GOT3 (cell line): ENCODE data around the gene DAB2.

Source experiments
- DNase-seq: peaks from one replicate; lab custom pipeline; 2025; ENCODE audit warnings: mixed read lengths; lab: John Stamatoyannopoulos, UW

DAB2 gene

DNA sequence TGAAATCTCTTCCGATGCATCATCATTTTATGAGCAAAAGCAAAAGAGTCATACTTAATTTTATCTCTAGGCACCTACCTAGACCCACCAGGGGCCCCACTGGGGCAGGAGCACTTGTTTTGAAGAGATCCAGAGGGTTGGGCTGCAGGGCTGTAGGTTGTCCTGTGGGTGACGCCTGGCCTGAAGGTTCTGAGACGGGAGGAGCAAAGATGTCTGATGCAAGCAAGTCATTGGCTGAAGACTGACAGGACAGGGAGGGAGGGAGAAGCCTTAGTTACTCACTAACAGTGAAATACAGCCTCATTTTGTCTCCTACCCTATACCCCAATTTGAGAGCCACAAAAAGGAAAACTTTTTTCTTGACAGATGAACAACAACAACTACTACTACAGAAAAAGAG, 43.4 kb downstream of the DAB2 start:
- no peak for DNase-seq

DNA sequence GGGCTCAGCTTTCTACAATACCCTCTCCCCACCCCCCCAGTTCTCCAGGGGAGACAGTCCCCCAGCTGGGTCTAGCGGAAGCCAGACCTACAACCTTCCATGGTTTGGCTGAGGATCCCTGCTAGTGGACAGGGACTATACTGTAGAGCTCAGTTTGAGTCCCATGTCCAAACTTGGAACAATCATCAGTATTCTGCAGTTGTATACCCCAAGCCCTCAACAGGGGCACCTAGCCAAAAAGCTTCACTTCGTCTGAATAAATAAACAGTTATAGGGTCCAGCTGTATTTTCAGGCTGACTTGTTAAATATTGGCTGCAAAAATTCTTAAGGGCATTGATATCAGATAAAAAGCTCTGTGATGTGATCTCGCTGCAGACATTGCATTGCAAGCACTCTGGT, 45.1 kb downstream of the DAB2 start:
- DNase-seq = no peak

DNA sequence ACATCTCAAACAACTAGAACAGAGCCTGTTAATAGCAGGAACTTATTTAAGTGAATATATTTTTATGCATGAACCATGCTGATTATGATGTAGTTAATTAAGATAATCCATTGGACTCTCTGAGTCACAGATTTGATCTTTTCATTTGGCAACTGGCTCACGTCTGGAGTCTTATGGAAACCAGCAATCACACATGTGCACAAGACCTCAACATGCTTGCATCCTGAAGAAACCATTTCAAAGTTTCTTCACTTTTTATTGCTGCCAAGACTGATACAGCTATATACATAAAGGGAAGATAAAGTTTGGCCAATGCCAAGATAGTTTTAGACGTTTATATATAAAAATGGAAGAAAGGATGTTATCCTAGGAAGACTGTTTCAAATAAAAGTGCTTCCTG, 47.2 kb downstream of the DAB2 start:
- DNase-seq = no peak

DNA sequence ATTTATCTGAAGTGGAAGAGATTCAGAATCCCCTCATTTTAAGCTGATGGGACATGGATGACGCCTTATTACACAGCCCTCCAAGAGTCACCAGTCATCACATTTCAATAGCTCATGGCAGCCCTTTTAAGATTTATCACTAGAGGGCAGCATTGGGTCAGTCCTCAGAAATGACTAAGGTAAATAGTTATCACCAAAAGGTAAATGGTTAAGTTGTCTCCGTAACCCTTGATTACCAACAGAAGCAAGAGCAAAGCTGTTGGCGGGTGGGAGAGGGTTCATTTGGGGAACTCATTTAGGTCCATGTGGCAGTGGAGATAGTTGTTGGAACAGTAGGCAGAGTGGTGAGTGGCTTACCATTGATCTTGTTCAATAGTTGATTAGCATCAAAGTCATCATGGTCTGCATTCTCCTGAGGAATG, 48.5 kb downstream of the DAB2 start:
- DNase-seq = no peak

DNA sequence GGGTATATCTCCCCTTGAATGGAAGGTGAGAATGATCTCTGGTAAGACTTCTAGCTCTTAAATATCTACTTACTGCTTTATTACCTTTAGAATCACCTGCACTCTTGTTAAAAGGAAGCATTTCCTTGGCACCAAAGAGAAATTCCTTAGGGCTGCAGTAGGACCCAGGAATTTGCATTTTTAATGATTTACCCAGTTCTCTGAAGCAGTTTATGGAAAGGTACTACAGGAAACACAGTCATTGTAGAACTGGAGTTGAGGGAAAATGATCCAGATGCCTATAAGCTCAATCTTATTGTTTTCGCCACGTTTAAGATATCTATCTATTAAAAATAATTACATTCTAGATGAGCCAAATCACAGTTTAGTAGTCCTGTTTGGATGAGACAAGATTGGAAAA, 51.0 kb downstream of the DAB2 start:
- DNase-seq = no peak

DNA sequence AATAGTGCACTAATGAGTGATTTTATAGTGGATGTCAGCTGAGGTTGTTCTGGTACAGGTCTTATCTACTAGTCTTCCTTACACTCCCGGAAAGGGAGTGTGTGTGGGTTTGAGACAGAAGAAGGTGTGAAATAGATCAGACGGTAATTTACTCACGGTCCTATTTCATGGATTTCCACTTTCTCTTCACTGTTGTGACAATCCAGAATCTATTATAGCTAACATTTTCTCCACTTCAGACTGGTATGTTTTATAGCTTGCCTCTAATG, 53.5 kb downstream of the DAB2 start:
- no peak for DNase-seq

DNA sequence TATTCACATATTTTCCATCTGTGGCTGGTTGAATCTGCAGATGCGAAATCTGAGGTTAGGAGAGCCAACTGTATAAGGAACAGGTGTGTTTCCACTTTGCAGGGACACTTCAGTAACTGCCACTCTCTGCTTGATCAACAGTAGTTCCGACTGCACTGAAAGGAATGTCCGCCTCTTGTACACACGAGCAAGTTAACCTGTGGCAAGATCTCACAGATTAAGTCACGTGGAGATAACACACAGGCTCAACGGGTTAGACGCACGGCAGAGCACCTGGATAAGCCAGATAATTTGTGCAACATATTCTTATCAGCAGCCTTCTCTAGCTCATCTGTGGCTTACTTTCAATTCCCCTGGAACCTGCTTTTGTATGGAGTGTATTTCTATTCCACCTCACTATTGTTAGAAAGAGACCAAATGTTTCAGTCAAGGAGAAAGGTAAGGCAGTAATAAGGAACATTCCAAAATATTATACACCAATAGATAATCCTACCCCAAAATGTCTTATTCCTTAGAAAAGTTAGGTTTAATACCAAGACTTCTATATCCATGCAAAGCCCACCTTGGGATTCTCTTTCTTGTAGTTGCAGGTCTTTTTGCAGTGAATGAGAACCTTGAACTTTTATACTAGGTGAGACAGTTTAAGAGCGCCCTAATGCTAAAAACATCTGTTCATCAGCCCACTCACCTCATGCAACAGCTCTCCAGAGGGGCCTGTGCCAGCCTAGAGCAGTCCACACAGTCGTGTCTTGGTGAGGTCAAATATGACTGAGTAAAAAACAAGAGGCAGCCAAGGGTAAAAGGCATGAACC, 54.0 kb downstream of the DAB2 start:
- DNase-seq = no peak

DNA sequence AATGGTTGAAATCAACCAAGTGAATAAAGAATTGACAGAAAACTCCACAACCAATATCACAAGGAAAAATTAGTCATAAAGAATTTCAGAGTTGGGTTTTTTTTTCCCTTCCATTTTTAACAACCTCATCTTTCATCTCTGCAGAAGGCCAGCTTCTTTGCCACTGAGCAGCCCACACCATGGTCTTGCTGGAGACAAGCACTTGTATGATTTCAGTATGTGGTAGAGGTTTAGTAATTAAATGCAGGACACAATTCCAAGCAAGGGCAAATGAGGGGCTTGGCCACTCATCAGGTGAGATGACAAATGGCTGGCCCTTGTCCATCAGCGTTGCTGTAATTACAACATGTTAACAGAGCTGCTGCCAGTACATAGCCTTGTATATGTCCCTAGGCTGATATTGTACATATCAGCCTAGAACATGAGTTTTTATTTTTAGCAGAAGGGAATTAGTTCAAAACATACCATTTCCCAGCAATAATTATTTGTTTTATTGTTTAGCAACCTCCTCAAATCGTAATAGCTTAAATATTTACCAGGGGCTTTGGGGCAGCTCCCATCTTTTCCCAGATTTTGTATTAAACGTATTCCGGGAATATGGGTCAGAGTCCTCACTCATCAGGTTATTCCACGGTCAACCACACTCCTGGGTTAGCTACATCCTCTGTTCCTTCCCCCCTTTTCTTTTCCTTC, 55.5 kb downstream of the DAB2 start:
- no peak for DNase-seq

DNA sequence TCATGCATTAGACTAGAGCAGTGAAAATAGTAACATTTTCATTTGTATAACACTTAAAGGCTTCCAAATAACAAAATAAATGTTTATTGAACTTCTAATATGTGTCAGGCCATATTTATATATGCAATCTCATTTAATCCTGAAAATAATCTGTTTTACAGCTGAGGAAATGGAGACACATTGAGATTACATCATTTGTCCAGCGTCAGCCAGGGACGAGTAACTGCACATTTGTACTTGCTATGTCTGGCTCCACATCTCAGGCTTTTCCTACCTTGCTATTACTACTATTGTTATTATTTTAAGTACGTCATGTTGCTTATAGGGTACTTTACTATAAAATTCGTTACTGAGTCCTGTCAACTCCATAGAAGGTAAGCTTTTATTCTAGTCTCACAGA, 56.7 kb downstream of the DAB2 start:
- no peak for DNase-seq

DNA sequence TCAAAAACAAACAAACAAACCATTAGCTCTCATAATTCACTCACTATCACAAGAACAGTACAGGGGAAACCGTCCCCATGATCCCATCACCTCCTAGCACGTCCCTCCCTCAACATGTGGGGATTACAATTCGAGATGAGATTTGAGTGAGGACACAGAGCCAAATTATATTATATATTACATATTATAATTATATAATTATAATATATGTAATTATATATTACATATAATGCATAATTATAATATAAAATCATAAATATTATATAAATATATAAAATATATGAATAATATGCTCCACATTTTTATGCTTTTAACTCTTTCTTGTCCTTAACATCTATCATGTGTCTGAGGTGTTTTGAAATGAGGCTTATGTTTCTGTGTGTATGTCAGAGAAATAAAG, 57.1 kb downstream of the DAB2 start:
- no peak for DNase-seq

DNA sequence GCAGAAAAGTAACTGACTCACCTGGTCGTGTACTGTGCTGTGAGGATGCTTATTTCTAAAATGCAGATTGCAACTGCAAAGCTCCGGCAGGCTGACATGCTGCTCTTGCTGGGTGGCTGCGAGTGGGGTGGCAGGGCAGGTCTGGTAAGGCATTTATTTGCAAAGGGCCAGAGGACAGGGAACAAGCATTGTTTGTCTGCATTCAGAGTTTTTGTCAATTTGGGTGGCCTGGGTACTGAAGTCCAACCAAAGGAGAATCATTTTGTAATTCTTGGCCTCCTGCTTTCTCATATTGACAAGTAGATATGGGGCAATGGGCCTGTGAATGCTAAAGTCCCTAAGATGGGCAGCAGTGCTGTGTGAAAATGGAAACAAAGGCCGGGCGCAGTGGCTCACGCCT, 60.4 kb downstream of the DAB2 start, which contains the start of gene C9:
C9 (minus strand) TSS at position 129 of the 400 bp plus-strand sequence; CDS start at position 98, 31 bp downstream.
- DNase-seq = no peak

DNA sequence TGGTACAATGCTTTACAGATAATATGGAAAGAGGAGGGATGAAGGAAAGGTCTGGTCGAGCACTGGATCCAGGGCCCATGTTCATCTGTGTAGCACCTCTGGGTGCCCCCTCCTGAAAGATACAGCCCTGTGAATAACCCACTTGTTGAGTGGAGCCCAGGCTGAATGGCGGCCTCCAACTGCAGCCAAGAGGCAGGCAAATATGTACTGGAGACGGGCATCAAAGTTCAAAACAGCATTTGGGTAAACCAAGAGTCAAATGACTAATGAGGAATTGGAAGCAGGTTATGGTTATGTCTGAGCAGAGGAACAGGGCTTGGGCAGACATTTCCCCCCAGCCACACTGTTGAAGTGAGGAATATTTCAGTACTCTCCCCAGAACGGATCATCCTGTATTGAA, 61.6 kb downstream of the DAB2 start:
- no peak for DNase-seq

DNA sequence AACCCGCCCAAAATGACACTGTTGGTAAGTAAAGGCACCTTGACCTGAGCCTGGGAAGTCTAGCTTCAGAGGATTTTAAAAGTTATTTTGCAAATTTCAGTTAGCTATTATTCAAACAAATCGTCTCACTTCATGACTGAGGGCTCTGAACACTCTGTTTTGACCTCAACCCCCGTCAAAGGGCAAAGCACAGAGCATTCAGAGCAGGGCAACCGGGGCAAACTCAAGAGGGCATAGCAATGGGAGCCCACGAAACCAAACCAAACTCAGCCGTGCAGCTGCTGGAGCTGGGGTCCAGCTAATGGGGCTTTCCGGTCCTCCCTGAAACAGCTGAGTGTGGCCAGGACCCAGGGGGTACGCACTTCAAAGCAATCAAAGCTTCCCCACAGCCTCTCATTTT, 62.1 kb downstream of the DAB2 start:
- no peak for DNase-seq

DNA sequence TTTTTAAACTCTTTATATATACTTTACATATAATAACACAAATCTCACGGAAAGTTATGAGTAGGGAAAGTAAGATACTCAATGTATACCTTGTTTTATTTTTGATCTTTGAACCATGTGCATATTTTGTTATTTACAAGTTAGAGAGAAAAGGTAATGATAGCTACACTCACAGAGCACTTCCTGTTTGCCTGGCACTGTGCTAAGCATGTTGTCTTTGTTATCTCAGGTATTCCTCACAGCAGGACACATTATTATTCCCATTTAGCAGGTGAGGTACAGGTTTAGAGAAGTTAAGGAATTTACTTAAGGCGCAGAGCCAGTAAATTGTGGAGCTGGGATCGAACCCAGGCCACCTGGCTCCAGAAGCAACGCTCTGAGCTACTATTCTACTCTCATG, 63.5 kb downstream of the DAB2 start:
- no peak for DNase-seq

DNA sequence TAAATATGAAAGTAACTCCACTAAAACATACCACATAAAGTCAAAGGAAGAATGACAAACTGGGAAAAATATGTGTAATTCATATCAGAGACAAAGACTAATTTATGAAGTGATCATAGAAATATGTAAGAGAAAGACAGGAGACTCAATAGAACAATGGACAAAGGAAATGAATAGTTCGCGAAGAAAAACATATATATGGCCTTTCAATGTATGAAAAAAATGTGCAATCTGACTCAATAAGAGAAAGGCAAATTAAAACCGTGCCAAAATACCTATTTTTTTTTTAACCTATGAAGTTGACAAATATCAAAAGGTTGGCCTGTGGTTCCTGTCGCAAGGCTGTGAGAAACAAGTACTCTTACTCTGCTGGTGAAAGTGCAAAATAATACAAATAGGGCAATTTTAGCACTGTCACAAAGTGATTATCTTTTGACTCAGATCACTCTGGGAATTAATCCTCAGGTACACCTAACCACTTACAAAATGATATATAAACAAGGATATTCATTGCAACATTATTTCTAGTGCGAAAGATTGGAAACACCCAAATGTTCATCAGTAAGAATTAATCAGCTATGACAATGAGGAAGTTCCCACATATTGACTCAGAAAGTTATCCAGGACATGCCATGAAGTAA, 64.2 kb downstream of the DAB2 start:
- DNase-seq = no peak

DNA sequence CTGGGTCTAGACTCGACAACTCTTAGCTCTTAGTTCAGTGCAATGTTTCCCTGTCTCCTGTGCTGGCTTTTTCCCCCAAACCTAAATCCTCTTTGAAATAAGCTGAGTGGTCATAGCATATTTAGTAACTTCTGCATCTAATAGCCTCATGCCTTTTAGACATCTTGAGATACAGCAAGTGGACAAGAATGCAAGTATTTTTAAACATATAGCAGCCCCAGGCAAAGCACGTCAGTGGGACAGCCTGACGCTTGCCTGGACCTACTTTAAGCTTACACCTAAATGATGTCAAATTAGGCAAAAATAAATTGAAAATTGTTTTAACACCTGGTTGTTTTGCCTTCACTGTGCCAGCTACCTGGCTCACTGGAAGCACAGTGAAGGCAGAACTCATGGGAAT, 68.5 kb downstream of the DAB2 start:
- no peak for DNase-seq

DNA sequence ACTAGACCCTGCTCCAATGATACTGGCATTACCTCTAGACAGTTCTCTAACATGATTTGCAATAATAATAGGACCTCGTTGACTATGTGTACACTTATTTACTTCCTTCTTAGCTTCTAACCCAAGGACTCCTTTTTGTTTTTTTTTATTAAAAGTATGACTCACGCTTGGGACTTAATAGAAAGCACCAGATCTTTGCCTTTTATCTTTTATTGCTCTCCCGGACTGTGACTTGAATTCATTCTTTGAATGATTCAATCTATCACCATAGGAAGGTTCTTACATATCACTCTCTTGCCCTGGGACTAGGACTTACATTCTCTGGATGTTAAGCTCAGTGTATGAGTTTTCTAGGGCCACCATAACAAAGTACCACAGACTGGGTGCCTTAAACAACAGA, 69.5 kb downstream of the DAB2 start:
- no peak for DNase-seq

DNA sequence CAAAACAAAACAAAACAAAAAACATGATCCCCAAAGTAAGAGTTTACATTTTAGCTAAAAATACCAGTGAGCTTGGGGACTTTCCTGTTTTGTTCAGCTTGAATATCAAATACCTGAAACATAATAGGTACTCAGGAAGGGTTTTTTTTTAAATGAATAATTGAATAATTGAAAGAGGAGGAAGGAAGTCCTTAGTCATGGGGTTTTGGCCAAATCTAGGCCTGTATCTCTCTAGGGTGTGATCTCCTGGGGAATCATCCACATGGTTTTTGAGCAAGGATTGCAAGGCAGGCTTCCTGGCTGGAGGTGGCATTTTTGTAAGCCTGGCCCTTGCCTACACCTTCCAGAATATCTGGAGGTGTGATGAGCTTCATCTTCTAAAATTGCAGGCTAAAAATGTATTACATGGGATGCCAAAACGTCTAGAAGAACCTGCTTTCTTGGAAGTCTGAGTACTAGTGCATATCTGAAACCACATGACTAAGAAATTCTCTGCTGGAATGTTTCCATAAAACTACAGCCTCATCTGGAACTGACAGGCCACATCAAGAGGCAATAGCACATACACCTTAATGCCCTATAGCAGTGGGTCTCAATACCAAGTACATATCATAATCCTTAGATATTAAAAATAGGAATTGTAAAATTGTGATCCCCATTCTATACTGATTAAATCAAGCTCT, 70.9 kb downstream of the DAB2 start:
- DNase-seq = no peak

DNA sequence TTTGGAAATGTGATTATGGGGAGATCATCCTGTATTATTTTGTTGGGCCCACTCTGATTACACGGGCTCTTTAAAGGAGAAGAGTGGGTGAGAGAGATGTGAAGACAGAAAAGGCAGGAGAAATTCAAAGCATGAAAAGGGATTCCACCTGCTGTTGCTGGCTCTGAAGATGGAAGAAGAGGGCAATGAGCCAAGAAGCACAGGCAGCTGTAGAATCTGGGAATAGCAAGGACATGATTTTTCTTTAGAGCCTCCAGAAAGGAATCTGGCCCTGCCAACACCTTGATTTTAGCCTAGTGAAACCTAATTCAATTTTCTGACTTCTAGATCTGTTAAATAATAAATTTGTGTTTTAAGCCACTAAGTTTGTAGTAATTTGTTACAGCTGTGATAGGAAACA, 71.8 kb downstream of the DAB2 start:
- no peak for DNase-seq

DNA sequence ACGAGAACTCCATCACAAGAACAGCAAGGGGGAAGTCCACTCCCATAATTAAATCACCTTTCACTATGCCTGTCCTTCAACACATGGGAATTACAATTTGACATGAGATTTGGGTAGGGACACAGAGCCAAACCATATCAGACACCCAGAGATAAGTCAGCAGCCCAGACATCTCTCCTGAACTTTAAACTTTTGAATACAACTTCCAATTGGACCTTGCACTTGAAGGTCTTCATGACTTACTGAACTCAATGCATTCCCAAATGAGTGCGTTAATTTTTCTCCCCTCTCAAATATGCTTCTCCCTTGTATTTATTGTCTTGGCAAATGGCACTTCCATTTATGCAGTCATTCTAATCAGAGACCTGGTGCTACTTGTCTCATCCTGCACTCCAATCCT, 72.6 kb downstream of the DAB2 start:
- DNase-seq = no peak

DNA sequence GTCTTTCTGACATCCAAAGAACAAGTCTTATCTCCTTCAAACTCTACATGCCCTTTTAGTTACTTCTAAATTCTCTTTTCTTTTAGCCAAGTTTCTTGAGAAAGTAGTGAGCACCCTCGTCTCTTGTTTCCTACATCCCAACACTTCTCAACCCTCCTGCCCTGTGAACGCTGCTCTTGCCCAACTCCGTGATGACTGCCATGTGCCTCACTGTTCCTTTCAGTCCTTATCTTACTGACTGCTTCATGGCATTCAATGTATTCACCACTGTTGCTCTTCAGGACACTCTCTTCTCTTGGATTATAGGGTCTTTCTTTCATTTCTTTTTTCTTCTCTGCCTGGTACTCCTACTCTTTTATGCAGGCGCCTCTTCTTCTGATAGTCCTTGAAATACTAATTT, 75.3 kb downstream of the DAB2 start:
- DNase-seq = no peak

DNA sequence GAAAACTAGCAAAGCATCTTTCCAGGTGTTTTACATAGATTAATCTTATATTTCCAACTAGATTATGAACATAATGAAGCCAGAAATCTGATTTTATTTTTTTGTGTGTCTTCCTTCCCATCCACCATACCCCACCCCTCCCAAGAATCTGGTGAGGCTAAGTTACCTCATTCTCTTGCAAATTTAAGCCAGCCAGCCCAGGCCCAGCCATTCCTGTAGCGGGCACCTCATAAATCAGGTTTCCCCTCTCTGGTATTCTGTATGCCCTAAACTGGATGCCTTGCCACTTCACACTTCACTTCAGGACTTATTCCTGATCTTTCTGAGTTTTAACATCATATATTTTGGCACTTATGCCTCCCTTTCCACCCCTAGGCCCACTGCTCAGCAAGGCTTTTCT, 82.3 kb downstream of the DAB2 start:
- no peak for DNase-seq

DNA sequence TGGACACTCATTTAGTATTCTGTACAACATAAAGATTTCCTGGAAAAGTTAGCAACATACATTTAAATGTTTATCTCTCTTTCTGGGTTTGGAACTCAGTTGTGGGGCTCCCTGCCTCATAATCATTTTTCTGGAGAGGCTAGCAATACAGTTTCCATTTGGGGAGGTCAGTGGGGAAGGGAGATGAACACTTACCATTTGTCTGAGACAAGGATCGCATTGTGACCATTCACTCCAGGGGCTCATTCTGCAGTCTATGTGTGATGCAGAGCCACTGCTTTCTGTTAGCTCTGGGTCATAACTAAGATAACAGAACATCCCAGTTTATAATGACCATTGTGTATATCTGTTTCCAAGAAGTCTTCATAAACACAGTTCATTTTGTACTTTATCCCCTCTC, 82.9 kb downstream of the DAB2 start:
- DNase-seq = no peak
